Measurements from ENCODE around the gene MYH13.

GRCh38 chr17:10384175-10384574, 11.4 kb upstream of the MYH13 start:
- no peak for TF ChIP-seq CTCF (IDR thresholded peaks at IDR 0.05)
- no peak for TF ChIP-seq POLR2A (IDR thresholded peaks at IDR 0.05)
- TF ChIP-seq EP300 (IDR thresholded peaks at IDR 0.05): no peak
